Non-pigmented ciliary epithelial cell (primary cell): Measurements from ENCODE around the gene EFEMP2.

Experiments used
- DNase-seq: peaks from one replicate; pipeline ENCODE4 v3.0.0-alpha.2; 2010; ENCODE audit warnings: low read depth

EFEMP2 gene

GRCh38 chr11:65866509-65867283 is 5.9 kb downstream of the EFEMP2 start:
- no peak for DNase-seq

- DNase-seq: no peak
Measured at GRCh38 chr11:65865550-65866172, 6.9 kb downstream of the EFEMP2 start.

GRCh38 chr11:65864706-65865471 is 7.7 kb downstream of the EFEMP2 start:
- no peak for DNase-seq

GRCh38 chr11:65863889-65864705 is 8.5 kb downstream of the EFEMP2 start:
- no peak for DNase-seq

- no peak for DNase-seq
Measured at GRCh38 chr11:65862941-65863888, 9.4 kb downstream of the EFEMP2 start.

GRCh38 chr11:65862191-65862735 is 10.3 kb downstream of the EFEMP2 start:
- no peak for DNase-seq

- DNase-seq: no peak
Measured at GRCh38 chr11:65861533-65862183, 10.9 kb downstream of the EFEMP2 start.

GRCh38 chr11:65861165-65861505 is 11.5 kb downstream of the EFEMP2 start:
- no peak for DNase-seq

GRCh38 chr11:65860278-65861164 is 12.1 kb downstream of the EFEMP2 start, which contains the start of gene MUS81:
TSS of gene MUS81 (plus strand) at chr11:65860433. CDS start at chr11:65860754, 321 bp downstream.
- peak; percentile 92 for DNase-seq

- no peak for DNase-seq
Measured at GRCh38 chr11:65859812-65860277, 12.8 kb downstream of the EFEMP2 start.

GRCh38 chr11:65859095-65859811 is 13.3 kb downstream of the EFEMP2 start:
- DNase-seq: peak; percentile 88

- DNase-seq: no peak
Measured at GRCh38 chr11:65858681-65859087, 13.9 kb downstream of the EFEMP2 start.

GRCh38 chr11:65857853-65858680 is 14.5 kb downstream of the EFEMP2 start, which contains the start of gene CFL1:
TSS of gene CFL1 (minus strand) at chr11:65858180. CDS start at chr11:65858099, 81 bp downstream.
- DNase-seq: peak; percentile 82

GRCh38 chr11:65857500-65857852 is 15.1 kb downstream of the EFEMP2 start:
- no peak for DNase-seq

- no peak for DNase-seq
Measured at GRCh38 chr11:65856689-65857499, 15.7 kb downstream of the EFEMP2 start.

- DNase-seq: no peak
Measured at GRCh38 chr11:65855927-65856363, 16.7 kb downstream of the EFEMP2 start.
